Activated B cell treated with CpG ODN at 0.5 μM for 24 hours (primary cell): ENCODE measurements around the gene MAOA. TPM values are rescaled to one million over a fixed set of nuclear protein-coding genes. Genes with fewer than 3 reads are reported as not detected.
"Not testable (repeated sequence)": the region's sequence is repeated elsewhere in the genome, so short reads cannot be mapped to it uniquely, and the experiment has no call there.

Experiments
- ATAC-seq: fragments of 200-7000 bp; cut with Tn5 transposase; one replicate; pipeline ENCODE4 v1.10.0; 2021; ENCODE audit warnings: low read depth, mild to moderate bottlenecking, moderate library complexity
- CTCF ChIA-PET: fragments of 350-600 bp; sonication (Branson Sonifier 250); formaldehyde crosslinking; loops from one replicate; lab custom pipeline; 2021; ENCODE audit warnings: antibody characterized with exemption; lab: Charles Lee
- POLR2A ChIA-PET: fragments of 350-600 bp; sonication (Branson Sonifier 250); formaldehyde crosslinking; loops from one replicate; lab custom pipeline; 2021; ENCODE audit warnings: antibody characterized with exemption; lab: Charles Lee
- DNase-seq: peaks from one replicate; pipeline ENCODE4 v3.0.0; 2022
- H3K27ac Mint-ChIP-seq: one replicate; pipeline ENCODE4 v1.8.0; 2020; ENCODE audit warnings: mixed read lengths
- H3K27me3 Mint-ChIP-seq: one replicate; pipeline ENCODE4 v1.8.0; 2021; ENCODE audit warnings: mixed read lengths
- H3K36me3 Mint-ChIP-seq: one replicate; pipeline ENCODE4 v1.8.0; 2021; ENCODE audit warnings: low read depth, mixed read lengths
- H3K4me1 Mint-ChIP-seq: one replicate; pipeline ENCODE4 v1.8.0; 2021; ENCODE audit warnings: mixed read lengths
- H3K4me3 Mint-ChIP-seq: one replicate; pipeline ENCODE4 v1.8.0; 2020; ENCODE audit warnings: mild to moderate bottlenecking, mixed read lengths
- H3K9me3 Mint-ChIP-seq: one replicate; pipeline ENCODE4 v1.8.0; 2020; ENCODE audit warnings: mixed read lengths
- CTCF ChIP-seq: fragments of 200-600 bp; IDR thresholded peaks from one replicate; pipeline ENCODE4 v1.8.0; 2022; ENCODE audit warnings: antibody characterized with exemption, mild to moderate bottlenecking
- intact Hi-C: fragments of 100-400 bp; cut with micrococcal nuclease; formaldehyde crosslinking; loops from one replicate; pipeline ENCODE4 v1.15.1; 2024
- total RNA-seq: library from RNA; stranded (reverse); gene quantifications from 2 replicates; pipeline ENCODE4 v1.2.3, GENCODE V29; 2022

MAOA gene
- total RNA-seq, 1 donor from 2014 or later, result 0.18 TPM

GRCh38 chrX:43661521-43662240, 5.6 kb downstream of the MAOA start:
- Mint-ChIP-seq H3K27me3 (no peaks in the 10 kb centered on the region), H3K4me3 (no peak overlapping the region), H3K9me3 (no peaks in the 10 kb centered on the region), H3K36me3 (no peaks in the 10 kb centered on the region), H3K27ac (no peak overlapping the region), H3K4me1 (no peaks in the 10 kb centered on the region)
- POLR2A ChIA-PET, result no interaction called here
- TF ChIP-seq CTCF, result no peak
- no peak for DNase-seq
- intact Hi-C loops, result no loop called here
- CTCF ChIA-PET, result no interaction called here
- ATAC-seq, result no peak

GRCh38 chrX:43663173-43663572, 7.1 kb downstream of the MAOA start:
- ATAC-seq (no peak), DNase-seq (no peak)
- intact Hi-C loops, result no loop called here
- no peaks in the 10 kb centered on the region for H3K27me3 Mint-ChIP-seq
- H3K36me3 Mint-ChIP-seq, result no peaks in the 10 kb centered on the region
- H3K4me3 Mint-ChIP-seq, result no peak overlapping the region
- no peak overlapping the region for H3K27ac Mint-ChIP-seq
- POLR2A ChIA-PET, result no interaction called here
- CTCF ChIA-PET, result no interaction called here
- TF ChIP-seq CTCF, result no peak
- H3K4me1 Mint-ChIP-seq, result no peaks in the 10 kb centered on the region
- H3K9me3 Mint-ChIP-seq, result no peaks in the 10 kb centered on the region

- TF ChIP-seq CTCF, result no peak
- Mint-ChIP-seq H3K9me3 (no peaks in the 10 kb centered on the region), H3K27me3 (no peaks in the 10 kb centered on the region), H3K36me3 (no peaks in the 10 kb centered on the region), H3K27ac (no peak overlapping the region), H3K4me3 (no peak overlapping the region), H3K4me1 (no peaks in the 10 kb centered on the region)
- intact Hi-C loops, result no loop called here
- ATAC-seq (no peak), DNase-seq (no peak)
- ChIA-PET POLR2A (no interaction called here), CTCF (no interaction called here)
Measured at GRCh38 chrX:43664258-43664657, 8.2 kb downstream of the MAOA start.

GRCh38 chrX:43664708-43665107, 8.6 kb downstream of the MAOA start:
- Mint-ChIP-seq H3K27me3 (no peaks in the 10 kb centered on the region), H3K27ac (no peak overlapping the region), H3K4me3 (no peak overlapping the region), H3K9me3 (no peaks in the 10 kb centered on the region), H3K36me3 (no peaks in the 10 kb centered on the region), H3K4me1 (no peaks in the 10 kb centered on the region)
- intact Hi-C loops, result no loop called here
- DNase-seq (no peak), ATAC-seq (no peak)
- POLR2A ChIA-PET, result no interaction called here
- TF ChIP-seq CTCF, result no peak
- CTCF ChIA-PET, result no interaction called here

GRCh38 chrX:43666311-43666912, 10.3 kb downstream of the MAOA start:
- intact Hi-C loops, result no loop called here
- TF ChIP-seq CTCF, result no peak
- Mint-ChIP-seq H3K27ac (no peak overlapping the region), H3K4me3 (no peak overlapping the region), H3K36me3 (no peaks in the 10 kb centered on the region), H3K9me3 (no peaks in the 10 kb centered on the region), H3K27me3 (no peaks in the 10 kb centered on the region), H3K4me1 (no peaks in the 10 kb centered on the region)
- ChIA-PET POLR2A (no interaction called here), CTCF (no interaction called here)
- no peak for DNase-seq
- no peak for ATAC-seq

- H3K36me3 Mint-ChIP-seq, CTCF ChIA-PET: not testable (repeated sequence)
Measured at GRCh38 chrX:43675965-43676628, 20.0 kb downstream of the MAOA start.

More at GRCh38 chrX:43675965-43676628, 20.0 kb downstream of the MAOA start:
- DNase-seq, H3K9me3 Mint-ChIP-seq, H3K27ac Mint-ChIP-seq, H3K4me1 Mint-ChIP-seq, ATAC-seq, POLR2A ChIA-PET, H3K27me3 Mint-ChIP-seq, intact Hi-C loops, H3K4me3 Mint-ChIP-seq: not testable (repeated sequence)
